HG03139 (cell line): ENCODE results near the gene SRF.

Source experiments
- ATAC-seq: cut with Tn5 transposase; IDR thresholded peaks from one replicate; pipeline ENCODE4 v1.9.1; 2021; ENCODE audit not compliant: unreplicated experiment

SRF gene

GRCh38 chr6:43146709-43147688 is 24.1 kb upstream of the SRF start:
- ATAC-seq, result no peak

- ATAC-seq, result no peak
These were observed 23.2 kb upstream of the SRF start for GRCh38 chr6:43147691-43148477.

GRCh38 chr6:43149265-43149664 is 21.8 kb upstream of the SRF start:
- no peak for ATAC-seq

GRCh38 chr6:43150051-43150751 is 20.9 kb upstream of the SRF start:
- no peak for ATAC-seq

- ATAC-seq, result no peak
These were observed 11.5 kb upstream of the SRF start for GRCh38 chr6:43159599-43159998.

- no peak for ATAC-seq
These were observed 7.2 kb upstream of the SRF start for GRCh38 chr6:43163899-43164298.

GRCh38 chr6:43170417-43170930 is 595 bp upstream of the SRF start:
- no peak for ATAC-seq

- no peak for ATAC-seq
These were observed 636 bp downstream of the SRF start for GRCh38 chr6:43171707-43172103.

GRCh38 chr6:43172104-43173007 is 1.3 kb downstream of the SRF start:
- no peak for ATAC-seq

- ATAC-seq, result no peak
These were observed 2.7 kb downstream of the SRF start for GRCh38 chr6:43173591-43174262.

- ATAC-seq, result peak; percentile 47
These were observed 3.4 kb downstream of the SRF start for GRCh38 chr6:43174263-43175112.

GRCh38 chr6:43175676-43176422 is 4.8 kb downstream of the SRF start:
- no peak for ATAC-seq

GRCh38 chr6:43176423-43176786 is 5.3 kb downstream of the SRF start:
- ATAC-seq, result no peak

- ATAC-seq, result no peak
These were observed 7.1 kb downstream of the SRF start for GRCh38 chr6:43178150-43178549.

- no peak for ATAC-seq
These were observed 8.1 kb downstream of the SRF start for GRCh38 chr6:43178951-43179830.

GRCh38 chr6:43180058-43180457 is 9.0 kb downstream of the SRF start:
- no peak for ATAC-seq

GRCh38 chr6:43180985-43181384 is 9.9 kb downstream of the SRF start:
- ATAC-seq, result no peak
